SU-DHL-6 (cell line): ENCODE measurements around the gene NMUR2.

ENCODE experiments used
- H2AFZ ChIP-seq: fragments of 200-600 bp; sonication (generic); 2 replicates; pipeline ENCODE4 v1.6.1; 2014; ENCODE audit warnings: low read depth, mild to moderate bottlenecking, moderate library complexity, mixed read lengths, antibody characterized with exemption, low read length; ENCODE audit not compliant: severe bottlenecking
- H3F3A ChIP-seq: fragments of 200-600 bp; shearing (Covaris generic); 2 replicates; pipeline ENCODE4 v1.6.0; 2016; ENCODE audit warnings: antibody characterized with exemption, mild to moderate bottlenecking; ENCODE audit not compliant: insufficient read depth
- H3K27ac ChIP-seq: fragments of 200-600 bp; sonication (generic); 2 replicates; pipeline ENCODE4 v1.5.1; 2016; ENCODE audit warnings: low read depth, mild to moderate bottlenecking, low read length, moderate library complexity, mixed read lengths
- H3K27me3 ChIP-seq: fragments of 200-600 bp; sonication (generic), shearing (Covaris generic); 2 replicates; pipeline ENCODE4 v1.6.0; 2014; ENCODE audit warnings: mild to moderate bottlenecking, low read length
- H3K36me3 ChIP-seq: fragments of 200-600 bp; sonication (generic); 2 replicates; pipeline ENCODE4 v1.6.1; 2014; ENCODE audit warnings: mild to moderate bottlenecking, low read length, mixed read lengths
- H3K4me2 ChIP-seq: fragments of 300-600, 200-600 bp; shearing (Covaris generic), sonication (generic); 2 replicates; pipeline ENCODE4 v1.6.0; 2014; ENCODE audit warnings: low read length, low read depth, mild to moderate bottlenecking; ENCODE audit not compliant: poor library complexity, severe bottlenecking
- H3K4me3 ChIP-seq: fragments of 200-600 bp; sonication (generic); 2 replicates; pipeline ENCODE4 v1.5.1; 2014; ENCODE audit warnings: antibody characterized with exemption, low read length, mild to moderate bottlenecking, mixed read lengths; ENCODE audit not compliant: insufficient read depth, poor library complexity, severe bottlenecking
- H3K79me2 ChIP-seq: fragments of 200-600 bp; sonication (generic); 2 replicates; pipeline ENCODE4 v1.6.1; 2014; ENCODE audit warnings: mild to moderate bottlenecking, low read length, moderate library complexity; ENCODE audit not compliant: insufficient read depth
- H3K9ac ChIP-seq: fragments of 200-600 bp; sonication (generic); 2 replicates; pipeline ENCODE4 v1.7.0; 2014; ENCODE audit warnings: mild to moderate bottlenecking, low read length
- H3K9me2 ChIP-seq: fragments of 200-600 bp; sonication (generic); replicated peaks from 2 replicates; pipeline ENCODE4 v1.6.1; 2014; ENCODE audit warnings: low read length; ENCODE audit not compliant: insufficient read depth
- H3K9me3 ChIP-seq: fragments of 200-600 bp; sonication (generic); 2 replicates; pipeline ENCODE4 v1.6.1; 2014; ENCODE audit warnings: low read length, mixed read lengths; ENCODE audit not compliant: insufficient read depth
- H4K20me1 ChIP-seq: fragments of 200-600 bp; sonication (generic); 2 replicates; pipeline ENCODE4 v1.6.1; 2014; ENCODE audit warnings: low read depth, mild to moderate bottlenecking, antibody characterized with exemption, low read length, moderate library complexity, mixed read lengths
- CTCF ChIP-seq: fragments of 200-600 bp; sonication (generic); IDR thresholded peaks from one replicate; pipeline ENCODE4 v1.5.1; 2017; ENCODE audit warnings: antibody characterized with exemption, mild to moderate bottlenecking, low read length, moderate library complexity; ENCODE audit not compliant: insufficient read depth, poor library complexity, severe bottlenecking
- EZH2phosphoT487 ChIP-seq: fragments of 200-600 bp; sonication (generic), shearing (Covaris generic); conservative IDR thresholded peaks from 2 replicates; pipeline ENCODE4 v1.6.1; 2018; ENCODE audit warnings: mild to moderate bottlenecking, antibody characterized with exemption, low read length, moderate library complexity, mixed read lengths

The NMUR2 gene

GRCh38 chr5:152393441-152393840 is 11.6 kb downstream of the NMUR2 start:
- H3K79me2 ChIP-seq = no peaks in the 10 kb centered on the region
- no peaks in the 10 kb centered on the region for H3K36me3 ChIP-seq
- H3K4me2 ChIP-seq = no peak overlapping the region
- H4K20me1 ChIP-seq = no peaks in the 10 kb centered on the region
- H3K4me3 ChIP-seq = no peak overlapping the region
- H3K9me3 ChIP-seq = no peaks in the 10 kb centered on the region
- TF ChIP-seq EZH2phosphoT487 (no peak), CTCF (no peak)
- no peaks in the 10 kb centered on the region for H3F3A ChIP-seq
- no peaks in the 10 kb centered on the region for H3K9me2 ChIP-seq
- no peak overlapping the region for H2AFZ ChIP-seq
- H3K9ac ChIP-seq = no peak overlapping the region
- no peak overlapping the region for H3K27ac ChIP-seq
- no peaks in the 10 kb centered on the region for H3K27me3 ChIP-seq

DNA sequence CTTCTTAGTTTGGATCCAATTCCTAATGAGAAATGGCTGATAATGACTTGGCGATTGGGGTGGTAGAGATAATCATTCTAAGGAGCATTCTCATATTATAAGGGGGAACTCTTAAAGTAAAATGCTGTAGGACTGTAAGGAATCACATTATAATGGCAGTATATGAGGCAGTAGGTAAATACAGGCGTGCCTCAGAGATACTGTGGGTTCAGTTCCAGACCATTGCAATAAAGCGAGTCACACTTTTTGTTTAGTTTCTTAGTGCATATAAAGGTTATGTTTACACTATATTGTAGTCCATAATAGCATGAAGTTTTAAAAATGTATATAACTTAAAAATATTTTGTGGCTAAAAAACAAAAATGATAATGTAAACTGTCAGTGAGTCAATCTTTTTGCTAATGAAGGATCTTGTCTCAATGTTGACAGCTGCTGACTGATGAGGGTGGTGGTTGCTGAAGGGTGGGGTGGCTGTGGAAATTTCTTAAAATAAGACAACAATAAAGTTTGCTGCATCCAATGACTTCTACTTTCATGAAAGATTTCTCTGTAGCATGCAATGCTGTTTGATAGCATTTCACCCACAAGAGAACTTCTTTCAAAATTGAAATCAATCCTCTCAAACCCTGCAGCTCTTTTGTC is 15.8 kb downstream of the NMUR2 start:
- Histone ChIP-seq H4K20me1 (no peaks in the 10 kb centered on the region), H3K27ac (no peak overlapping the region), H3K4me2 (no peak overlapping the region), H3K9ac (no peak overlapping the region), H3K36me3 (no peaks in the 10 kb centered on the region), H3K4me3 (no peak overlapping the region), H3K9me3 (no peaks in the 10 kb centered on the region), H3K79me2 (no peaks in the 10 kb centered on the region), H3F3A (no peaks in the 10 kb centered on the region), H3K9me2 (no peaks in the 10 kb centered on the region), H2AFZ (no peak overlapping the region), H3K27me3 (no peaks in the 10 kb centered on the region)
- TF ChIP-seq EZH2phosphoT487 (no peak), CTCF (no peak)

DNA sequence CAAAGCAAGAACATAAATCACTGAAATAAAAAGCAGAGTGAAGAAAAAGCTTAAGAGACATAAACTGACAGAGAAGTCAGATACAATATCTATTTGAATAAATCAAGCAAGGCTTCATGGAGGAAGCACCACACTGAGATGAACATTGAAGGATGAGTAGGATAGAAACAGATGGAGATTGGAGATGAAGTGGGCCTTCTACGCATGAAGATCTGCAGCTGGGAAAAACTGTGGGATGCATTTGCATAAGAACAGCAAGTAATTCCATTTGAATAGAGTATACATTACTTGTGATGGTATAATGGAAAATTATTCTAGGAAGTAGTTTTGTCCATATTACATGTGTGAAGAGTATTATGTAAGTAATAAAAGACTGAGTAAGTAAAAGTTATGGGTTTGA is 16.5 kb downstream of the NMUR2 start:
- no peaks in the 10 kb centered on the region for H3K36me3 ChIP-seq

More for the DNA sequence above, 16.5 kb downstream of the NMUR2 start:
- no peaks in the 10 kb centered on the region for H3K9me2 ChIP-seq
- H2AFZ ChIP-seq = no peak overlapping the region
- H4K20me1 ChIP-seq = no peaks in the 10 kb centered on the region
- H3K9ac ChIP-seq = no peak overlapping the region
- H3K4me2 ChIP-seq = no peak overlapping the region
- H3F3A ChIP-seq = no peaks in the 10 kb centered on the region
- H3K4me3 ChIP-seq = no peak overlapping the region
- H3K27ac ChIP-seq = no peak overlapping the region
- H3K79me2 ChIP-seq = no peaks in the 10 kb centered on the region
- TF ChIP-seq EZH2phosphoT487 (no peak), CTCF (no peak)
- no peaks in the 10 kb centered on the region for H3K27me3 ChIP-seq
- H3K9me3 ChIP-seq = no peaks in the 10 kb centered on the region
